HG03097 (cell line): ENCODE results near the gene HDDC3.
"Not testable (repeated sequence)": the region's sequence is repeated elsewhere in the genome, so short reads cannot be mapped to it uniquely, and the experiment has no call there.

ENCODE experiments used
- ATAC-seq: cut with Tn5 transposase; IDR thresholded peaks from one replicate; pipeline ENCODE4 v1.9.1; 2021; ENCODE audit not compliant: unreplicated experiment, low FRiP score

The HDDC3 gene

GRCh38 chr15:90933301-90933700 is 952 bp upstream of the HDDC3 start:
- no peak for ATAC-seq

GRCh38 chr15:90932660-90932991 is 277 bp upstream of the HDDC3 start:
- no peak for ATAC-seq

GRCh38 chr15:90931575-90931827 is 848 bp downstream of the HDDC3 start:
- no peak for ATAC-seq

- no peak for ATAC-seq
Observed at GRCh38 chr15:90930861-90931574, 1.3 kb downstream of the HDDC3 start.

GRCh38 chr15:90929246-90930019 is 2.9 kb downstream of the HDDC3 start:
- ATAC-seq, result no peak

- ATAC-seq, result not testable (repeated sequence)
Observed at GRCh38 chr15:90928106-90928505, 4.2 kb downstream of the HDDC3 start.

GRCh38 chr15:90926766-90927165 is 5.6 kb downstream of the HDDC3 start:
- not testable (repeated sequence) for ATAC-seq

GRCh38 chr15:90924375-90924774 is 8.0 kb downstream of the HDDC3 start:
- ATAC-seq, result peak; percentile 66

- not testable (repeated sequence) for ATAC-seq
Observed at GRCh38 chr15:90922712-90923322, 9.5 kb downstream of the HDDC3 start.

- no peak for ATAC-seq
Observed at GRCh38 chr15:90921887-90922286, 10.5 kb downstream of the HDDC3 start.

- ATAC-seq, result no peak
Observed at GRCh38 chr15:90918835-90919234, 13.5 kb downstream of the HDDC3 start.

- ATAC-seq, result no peak
Observed at GRCh38 chr15:90918034-90918788, 14.1 kb downstream of the HDDC3 start.

GRCh38 chr15:90917569-90917968 is 14.8 kb downstream of the HDDC3 start:
- no peak for ATAC-seq

GRCh38 chr15:90916461-90916860 is 15.9 kb downstream of the HDDC3 start:
- ATAC-seq, result no peak

- no peak for ATAC-seq
Observed at GRCh38 chr15:90915808-90916440, 16.4 kb downstream of the HDDC3 start.

- ATAC-seq, result no peak
Observed at GRCh38 chr15:90915216-90915807, 17.0 kb downstream of the HDDC3 start.

- no peak for ATAC-seq
Observed at GRCh38 chr15:90914305-90915080, 17.9 kb downstream of the HDDC3 start.

- no peak for ATAC-seq
Observed at GRCh38 chr15:90913398-90913944, 18.9 kb downstream of the HDDC3 start.

GRCh38 chr15:90912770-90913075 is 19.6 kb downstream of the HDDC3 start:
- ATAC-seq, result no peak
